ENCODE results near the gene GTF3C4.

The GTF3C4 gene

GRCh38 chr9:132670457-132671391 lies at the start of gene GTF3C4:
GTF3C4 (plus strand) TSS chr9:132670464; CDS start chr9:132670599, 135 bp downstream.
- DNase-seq (ENCODE audit: low spot score): peak; percentile 40

- no peak for DNase-seq (ENCODE audit: low spot score)
These were observed 48.1 kb upstream of the GTF3C4 start for GRCh38 chr9:132622159-132622558.

- no peak for DNase-seq (ENCODE audit: low spot score)
These were observed 44.0 kb upstream of the GTF3C4 start for GRCh38 chr9:132626285-132626684.

- no peak for DNase-seq (ENCODE audit: low spot score)
These were observed 43.2 kb upstream of the GTF3C4 start for GRCh38 chr9:132627106-132627505.

GRCh38 chr9:132627594-132627993 lies 42.7 kb upstream of the GTF3C4 start:
- no peak for DNase-seq (ENCODE audit: low spot score)

- DNase-seq (ENCODE audit: low spot score): no peak
These were observed 41.5 kb upstream of the GTF3C4 start for GRCh38 chr9:132628746-132629145.

GRCh38 chr9:132630116-132630515 lies 40.1 kb upstream of the GTF3C4 start:
- no peak for DNase-seq (ENCODE audit: low spot score)

GRCh38 chr9:132630811-132631210 lies 39.5 kb upstream of the GTF3C4 start:
- no peak for DNase-seq (ENCODE audit: low spot score)

GRCh38 chr9:132631280-132631679 lies 39.0 kb upstream of the GTF3C4 start:
- peak; percentile 40 for DNase-seq (ENCODE audit: low spot score)

GRCh38 chr9:132631685-132632084 lies 38.6 kb upstream of the GTF3C4 start:
- DNase-seq (ENCODE audit: low spot score): no peak

GRCh38 chr9:132632413-132633129 lies 37.7 kb upstream of the GTF3C4 start:
- DNase-seq (ENCODE audit: low spot score): no peak

GRCh38 chr9:132634327-132634726 lies 35.9 kb upstream of the GTF3C4 start:
- DNase-seq (ENCODE audit: low spot score): no peak

GRCh38 chr9:132637351-132637750 lies 32.9 kb upstream of the GTF3C4 start:
- no peak for DNase-seq (ENCODE audit: low spot score)

GRCh38 chr9:132637801-132638200 lies 32.5 kb upstream of the GTF3C4 start:
- no peak for DNase-seq (ENCODE audit: low spot score)

- DNase-seq (ENCODE audit: low spot score): no peak
These were observed 32.0 kb upstream of the GTF3C4 start for GRCh38 chr9:132638240-132638639.

GRCh38 chr9:132639322-132639721 lies 30.9 kb upstream of the GTF3C4 start:
- DNase-seq (ENCODE audit: low spot score): no peak

GRCh38 chr9:132641216-132641615 lies 29.0 kb upstream of the GTF3C4 start:
- no peak for DNase-seq (ENCODE audit: low spot score)

GRCh38 chr9:132644251-132644650 lies 26.0 kb upstream of the GTF3C4 start:
- no peak for DNase-seq (ENCODE audit: low spot score)

GRCh38 chr9:132645306-132645705 lies 25.0 kb upstream of the GTF3C4 start:
- DNase-seq (ENCODE audit: low spot score): no peak

GRCh38 chr9:132645711-132646110 lies 24.6 kb upstream of the GTF3C4 start:
- DNase-seq (ENCODE audit: low spot score): no peak

- no peak for DNase-seq (ENCODE audit: low spot score)
These were observed 23.5 kb upstream of the GTF3C4 start for GRCh38 chr9:132646726-132647125.

GRCh38 chr9:132647355-132647754 lies 22.9 kb upstream of the GTF3C4 start:
- DNase-seq (ENCODE audit: low spot score): peak; percentile 95

- DNase-seq (ENCODE audit: low spot score): peak; percentile 18
These were observed 22.5 kb upstream of the GTF3C4 start for GRCh38 chr9:132647806-132648205.
